Stomach smooth muscle (tissue), 2 donors: ENCODE data around the gene TTLL3.
A peak's percentile ranks its signal among the peaks of the same experiment; 100 is the strongest.
"Not testable (repeated sequence)": the region's sequence is repeated elsewhere in the genome, so short reads cannot be mapped to it uniquely, and the experiment has no call there.

Experiments used
- H3K27ac ChIP-seq: one replicate; pipeline ENCODE4 v1.7.0; 2013; ENCODE audit warnings: mild to moderate bottlenecking, low read length, inconsistent platforms
- H3K27me3 ChIP-seq, 2 donors: one replicate each; pipeline ENCODE4 v1.7.0; 2013; ENCODE audit warnings: low read length in 2 of 2; ENCODE audit not compliant: insufficient read depth in 2 of 2, control insufficient read depth in 1 of 2
- H3K36me3 ChIP-seq, 2 donors: one replicate each; pipeline ENCODE4 v1.7.0; 2013; ENCODE audit warnings: low read length in 2 of 2; ENCODE audit not compliant: control insufficient read depth in 2 of 2, insufficient read depth in 2 of 2
- H3K4me1 ChIP-seq: one replicate; pipeline ENCODE4 v1.7.0; 2013; ENCODE audit warnings: low read length; ENCODE audit not compliant: control insufficient read depth, insufficient read depth
- H3K4me3 ChIP-seq, 2 donors: one replicate each; pipeline ENCODE4 v1.7.0; 2013; ENCODE audit warnings: low read length in 2 of 2
- H3K9ac ChIP-seq, 2 donors: one replicate each; pipeline ENCODE4 v1.7.0; 2013; ENCODE audit warnings: low read length in 2 of 2, mild to moderate bottlenecking in 1 of 2
- H3K9me3 ChIP-seq, 2 donors: one replicate each; pipeline ENCODE4 v1.7.0; 2013; ENCODE audit warnings: low read length in 2 of 2; ENCODE audit not compliant: control insufficient read depth in 2 of 2
- donor health status: healthy.
- donor health status: Pancreatic carcinoma.

TTLL3 gene

GRCh38 chr3:9770276-9770812 is 39.7 kb upstream of the TTLL3 start:
- Histone ChIP-seq H3K4me3 (peak overlapping the region; percentile 50 to 86), H3K36me3 (peaks cover 5 to 7% of the 10 kb centered on the region in 2 donors), H3K9ac (peak overlapping the region; percentile 70 to 92), H3K4me1 (peaks cover 34% of the 10 kb centered on the region), H3K27ac (peak overlapping the region; percentile 97), H3K27me3 (no peaks in the 10 kb centered on the region), H3K9me3 (no peaks in the 10 kb centered on the region)

- H3K9ac ChIP-seq, H3K27me3 ChIP-seq, H3K9me3 ChIP-seq, H3K36me3 ChIP-seq, H3K4me3 ChIP-seq: not testable (repeated sequence)
- Histone ChIP-seq H3K27ac (peak overlapping the region; percentile 97), H3K4me1 (peaks cover 34% of the 10 kb centered on the region)
These were observed 39.1 kb upstream of the TTLL3 start for GRCh38 chr3:9771007-9771406.

- Histone ChIP-seq H3K27ac (no peak overlapping the region), H3K36me3 (peaks cover 14 to 23% of the 10 kb centered on the region in 2 donors), H3K9ac (no peak overlapping the region), H3K9me3 (no peaks in the 10 kb centered on the region), H3K27me3 (no peaks in the 10 kb centered on the region), H3K4me3 (no peak overlapping the region), H3K4me1 (peaks cover 3% of the 10 kb centered on the region)
These were observed 33.0 kb upstream of the TTLL3 start for GRCh38 chr3:9776896-9777693.

DNA sequence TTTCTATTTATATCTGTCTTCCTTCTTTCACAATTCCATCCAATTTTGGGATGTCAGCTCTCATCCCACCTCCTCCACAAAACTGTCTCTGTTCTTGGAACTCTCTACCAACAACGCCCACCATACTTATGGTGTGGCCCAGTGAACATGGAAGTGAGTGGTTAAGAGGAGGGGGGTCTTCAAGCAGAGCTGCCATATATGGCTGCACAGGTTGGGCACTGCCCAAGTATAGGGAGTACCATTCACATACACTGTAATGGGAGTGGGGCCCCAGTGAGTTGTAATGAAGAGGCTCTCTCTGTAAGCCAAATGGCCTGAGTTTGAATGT is 32.4 kb upstream of the TTLL3 start:
- peaks cover 20 to 25% of the 10 kb centered on the region in 2 donors for H3K36me3 ChIP-seq
- H3K4me3 ChIP-seq, result no peak overlapping the region
- peaks cover 3% of the 10 kb centered on the region for H3K4me1 ChIP-seq
- no peak overlapping the region for H3K27ac ChIP-seq
- H3K9ac ChIP-seq, result no peak overlapping the region
- no peaks in the 10 kb centered on the region for H3K27me3 ChIP-seq
- H3K9me3 ChIP-seq, result no peaks in the 10 kb centered on the region

DNA sequence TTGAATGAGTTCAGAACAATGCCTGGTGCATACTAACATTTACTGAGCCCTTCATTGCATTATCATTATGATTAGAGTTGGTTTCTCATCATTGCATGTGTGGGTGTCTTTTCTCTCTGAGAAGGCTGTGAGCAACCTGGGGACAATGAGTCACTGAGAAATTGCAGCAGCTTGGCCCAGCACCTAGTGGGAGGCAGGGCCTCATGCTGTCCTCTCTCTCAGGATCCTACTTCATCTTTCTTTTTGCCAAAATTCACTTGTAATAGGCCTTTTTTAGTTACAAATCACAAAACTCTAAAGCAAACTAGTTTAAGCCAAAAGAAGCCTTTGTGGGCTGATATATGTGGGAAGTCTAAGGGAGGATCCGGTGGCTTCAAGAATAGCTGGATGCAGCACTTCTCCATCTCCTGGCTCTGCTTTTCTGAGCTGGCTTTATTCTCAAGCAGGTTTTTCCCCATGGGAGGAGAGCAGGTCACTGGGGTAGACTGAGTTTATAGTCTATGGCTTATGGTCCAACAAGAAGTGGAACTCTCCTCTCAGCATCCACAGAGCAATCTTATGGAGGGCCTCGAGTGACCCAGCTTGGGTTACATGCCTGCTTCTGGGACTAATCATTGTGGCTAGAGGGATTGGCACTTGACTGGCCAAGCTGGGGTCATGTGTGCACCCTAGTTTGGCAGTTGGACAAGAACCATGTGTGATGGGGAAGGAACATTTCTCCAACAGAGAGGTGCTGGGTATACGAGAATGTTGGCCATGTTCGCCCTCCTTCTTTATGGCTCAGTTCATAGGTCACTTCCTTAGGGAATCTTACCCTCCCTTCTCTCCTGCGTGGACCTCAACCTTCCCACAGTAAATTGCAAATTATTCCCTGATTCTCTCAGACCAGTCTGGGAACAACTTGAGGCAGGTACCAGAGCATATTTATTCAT is 31.7 kb upstream of the TTLL3 start:
- Histone ChIP-seq H3K4me3 (no peak overlapping the region), H3K9me3 (no peaks in the 10 kb centered on the region), H3K36me3 (peaks cover 23 to 25% of the 10 kb centered on the region in 2 donors), H3K9ac (no peak overlapping the region), H3K4me1 (peaks cover 3% of the 10 kb centered on the region), H3K27me3 (no peaks in the 10 kb centered on the region), H3K27ac (no peak overlapping the region)

DNA sequence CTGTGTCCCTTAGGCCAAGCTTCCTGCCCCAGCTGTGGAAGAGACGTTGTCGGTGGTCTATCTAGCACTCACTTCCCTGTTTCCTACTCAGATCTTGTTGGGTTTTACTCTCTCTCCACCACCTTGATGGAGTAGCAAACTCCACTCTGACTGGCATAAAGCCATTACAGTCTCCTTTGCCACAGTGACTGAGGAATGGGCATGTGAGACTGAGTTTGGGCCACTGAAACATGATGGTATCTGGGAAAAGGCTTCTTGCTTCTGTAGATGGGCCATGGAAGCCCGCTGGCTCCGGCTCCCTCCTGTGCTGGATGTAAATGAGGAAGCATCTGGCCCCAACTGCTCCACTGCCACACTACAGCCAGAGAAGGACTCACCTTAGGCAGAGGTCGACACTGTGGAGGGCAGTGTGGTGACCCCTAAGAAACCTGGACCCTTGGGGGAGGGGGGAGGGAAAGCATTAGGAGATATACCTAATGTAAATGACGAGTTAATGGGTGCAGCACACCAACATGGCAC is 30.9 kb upstream of the TTLL3 start:
- H3K27me3 ChIP-seq, result no peaks in the 10 kb centered on the region
- peaks cover 3% of the 10 kb centered on the region for H3K4me1 ChIP-seq
- no peak overlapping the region for H3K9ac ChIP-seq

GRCh38 chr3:9779721-9780457 is 30.2 kb upstream of the TTLL3 start:
- H3K9ac ChIP-seq, result no peak overlapping the region
- no peak overlapping the region for H3K27ac ChIP-seq

More for the DNA sequence above, 30.9 kb upstream of the TTLL3 start:
- Histone ChIP-seq H3K27ac (no peak overlapping the region), H3K36me3 (peaks cover 27 to 30% of the 10 kb centered on the region in 2 donors), H3K9me3 (no peaks in the 10 kb centered on the region), H3K4me3 (no peak overlapping the region)

DNA sequence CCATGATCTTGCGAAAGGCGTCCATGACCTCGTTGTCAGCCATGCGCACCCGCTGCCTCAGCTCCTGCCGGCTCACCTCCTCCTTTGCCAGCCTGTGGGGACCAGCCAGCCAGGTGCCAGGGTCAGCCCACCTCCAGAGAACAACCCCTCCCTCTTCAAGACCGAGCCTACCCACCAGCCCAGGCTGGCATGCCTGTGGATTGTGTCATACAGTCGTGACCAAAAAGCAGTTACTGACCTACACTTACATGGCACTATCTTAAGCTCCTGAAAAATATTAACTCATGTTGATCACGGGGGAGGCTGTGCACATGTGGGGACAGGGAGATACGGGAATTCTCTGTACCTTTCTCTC is 29.6 kb upstream of the TTLL3 start:
- no peak overlapping the region for H3K9ac ChIP-seq
- peaks cover 31 to 36% of the 10 kb centered on the region in 2 donors for H3K36me3 ChIP-seq
- H3K27ac ChIP-seq, result no peak overlapping the region

More at GRCh38 chr3:9779721-9780457, 30.2 kb upstream of the TTLL3 start:
- no peaks in the 10 kb centered on the region for H3K9me3 ChIP-seq
- H3K27me3 ChIP-seq, result no peaks in the 10 kb centered on the region
- peaks cover 3% of the 10 kb centered on the region for H3K4me1 ChIP-seq
- H3K36me3 ChIP-seq, result peaks cover 27 to 32% of the 10 kb centered on the region in 2 donors
- H3K4me3 ChIP-seq, result no peak overlapping the region

DNA sequence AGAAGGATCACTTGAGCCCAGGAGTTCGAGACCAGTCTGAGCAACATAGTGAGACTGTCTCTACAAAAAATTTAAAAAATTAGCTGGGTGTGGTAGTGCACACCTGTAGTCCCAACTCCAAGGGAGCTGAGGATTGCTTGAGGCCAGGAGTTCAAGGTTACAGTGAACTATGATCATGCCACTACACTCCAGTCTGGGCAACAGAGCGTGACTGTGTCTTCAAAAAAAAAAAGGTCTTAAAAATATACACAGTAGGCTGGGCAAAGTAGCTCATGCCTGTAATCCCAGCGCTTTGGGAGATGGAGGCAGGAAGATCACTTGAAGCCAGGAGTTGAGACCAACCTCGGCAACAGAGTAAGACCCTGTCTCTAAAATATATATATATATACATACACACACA is 29.2 kb upstream of the TTLL3 start:
- peaks cover 3% of the 10 kb centered on the region for H3K4me1 ChIP-seq
- H3K4me3 ChIP-seq, result no peak overlapping the region
- H3K27me3 ChIP-seq, result no peaks in the 10 kb centered on the region
- H3K27ac ChIP-seq, result no peak overlapping the region
- H3K9me3 ChIP-seq, result no peaks in the 10 kb centered on the region
- H3K36me3 ChIP-seq, result peaks cover 34 to 39% of the 10 kb centered on the region in 2 donors
- no peak overlapping the region for H3K9ac ChIP-seq

More for the DNA sequence above, 29.6 kb upstream of the TTLL3 start:
- H3K4me3 ChIP-seq, result no peak overlapping the region
- H3K9me3 ChIP-seq, result no peaks in the 10 kb centered on the region
- H3K27me3 ChIP-seq, result no peaks in the 10 kb centered on the region
- H3K4me1 ChIP-seq, result peaks cover 3% of the 10 kb centered on the region

- peaks cover 39 to 44% of the 10 kb centered on the region in 2 donors for H3K36me3 ChIP-seq
These were observed 28.5 kb upstream of the TTLL3 start for GRCh38 chr3:9781551-9781950.

More at GRCh38 chr3:9781551-9781950, 28.5 kb upstream of the TTLL3 start:
- Histone ChIP-seq H3K4me1 (peaks cover 3% of the 10 kb centered on the region), H3K27ac (no peak overlapping the region), H3K4me3 (no peak overlapping the region), H3K27me3 (no peaks in the 10 kb centered on the region), H3K9ac (no peak overlapping the region), H3K9me3 (no peaks in the 10 kb centered on the region)
